GM12891 (cell line): ENCODE results near the gene NUDT17.

ENCODE experiments used
- PAX5 ChIP-seq: IDR thresholded peaks from 2 replicates; pipeline ENCODE4 v1.6.1; 2011; ENCODE audit warnings: low read length, moderate library complexity, mild to moderate bottlenecking; ENCODE audit not compliant: insufficient read depth, severe bottlenecking
- POLR2A ChIP-seq: IDR thresholded peaks from 2 replicates; pipeline ENCODE4 v1.6.1; 2011; ENCODE audit warnings: low read depth, low read length, control low read depth
- POLR2AphosphoS5 ChIP-seq: IDR thresholded peaks from 2 replicates; pipeline ENCODE4 v1.6.1; 2011; ENCODE audit warnings: low read depth, low read length, control low read depth
- TAF1 ChIP-seq: IDR thresholded peaks from 2 replicates; pipeline ENCODE4 v1.6.1; 2011; ENCODE audit warnings: low read depth, low read length, control low read depth

DNA sequence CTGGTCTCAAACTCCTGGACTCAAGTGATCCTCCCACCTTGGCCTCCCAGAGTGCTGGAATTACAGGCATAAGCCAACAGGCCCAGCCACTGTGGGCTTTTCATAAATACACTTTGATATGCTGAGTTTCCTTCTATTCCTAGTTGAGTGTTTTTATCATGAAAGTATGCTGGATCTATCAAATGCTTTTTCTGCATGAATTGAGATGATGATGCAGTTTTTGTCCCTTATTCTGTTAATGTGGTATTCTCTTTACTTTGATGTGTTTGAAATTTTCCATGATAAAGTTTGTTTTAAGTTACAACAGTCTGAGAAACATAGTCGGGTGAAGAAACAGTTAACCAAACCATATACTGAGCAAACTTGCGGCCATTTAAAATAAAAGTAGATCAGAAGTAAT, 45.6 kb upstream of the NUDT17 start:
- TF ChIP-seq POLR2A (no peak), POLR2AphosphoS5 (no peak), TAF1 (no peak), PAX5 (no peak)
